Suprapubic skin (tissue), 4 donors: ENCODE data around the gene SLC17A5. TPM values are rescaled to one million over a fixed set of nuclear protein-coding genes. Genes with fewer than 3 reads are reported as not detected.

Experiments used
- DNase-seq, 2 donors: peaks; one replicate each; pipeline ENCODE4 v3.0.0-alpha.2; 2019; ENCODE audit warnings: low spot score in 2 of 2
- H3K27ac ChIP-seq: fragments of 200-600 bp; sonication (generic); one replicate; pipeline ENCODE4 v1.5.1; 2019
- H3K27me3 ChIP-seq: fragments of 200-600 bp; sonication (generic); one replicate; pipeline ENCODE4 v1.5.1; 2019
- H3K36me3 ChIP-seq: fragments of 200-600 bp; sonication (generic); one replicate; pipeline ENCODE4 v1.5.1; 2019
- H3K4me1 ChIP-seq: fragments of 200-600 bp; sonication (generic); one replicate; pipeline ENCODE4 v1.5.1; 2019
- H3K4me3 ChIP-seq: fragments of 200-600 bp; sonication (generic); one replicate; pipeline ENCODE4 v1.5.1; 2019; ENCODE audit warnings: mild to moderate bottlenecking
- H3K9me3 ChIP-seq: fragments of 200-600 bp; sonication (generic); one replicate; pipeline ENCODE4 v1.5.1; 2019
- CTCF ChIP-seq, 2 donors: fragments of 200-600 bp in 1 of 2; fragments of 450-650 bp in 1 of 2; sonication (generic) in 1 of 2; IDR thresholded peaks; one replicate each; pipeline ENCODE4 v1.5.1; 2016 to 2019; ENCODE audit warnings: antibody characterized with exemption in 2 of 2, mild to moderate bottlenecking in 1 of 2, moderate library complexity in 1 of 2
- EP300 ChIP-seq: sonication (generic); formaldehyde crosslinking; IDR thresholded peaks from one replicate; pipeline ENCODE4 v1.6.1; 2017; ENCODE audit warnings: antibody characterized with exemption
- POLR2A ChIP-seq, 2 donors: fragments of 450-650 bp; IDR thresholded peaks; one replicate each; pipeline ENCODE4 v1.6.1; 2017; ENCODE audit warnings: antibody characterized with exemption in 2 of 2, mild to moderate bottlenecking in 2 of 2, moderate library complexity in 2 of 2
- POLR2AphosphoS5 ChIP-seq, 3 donors: sonication (generic); formaldehyde crosslinking; IDR thresholded peaks; one replicate each; pipeline ENCODE4 v1.6.1; 2017; ENCODE audit warnings: antibody characterized with exemption in 3 of 3
- WGBS: methylation state at CpG from one replicate; pipeline ENCODE4 v1.1.5; 2018; 5-methylcytosine and 5-hydroxymethylcytosine counted together
- total RNA-seq, 4 donors: library from RNA; depleted of rRNA; stranded (reverse); fragments of >200 nt; gene quantifications; one replicate each; pipeline ENCODE4 v1.1.0, GENCODE V29; 2016

Gene SLC17A5
- total RNA-seq, 4 donors from 2014 or later = 8.0 to 14.0 (median 11.2) TPM

- Histone ChIP-seq H3K4me1 (peaks cover 5% of the 10 kb centered on the region), H3K4me3 (no peak overlapping the region), H3K27ac (no peak overlapping the region), H3K36me3 (peaks cover 30% of the 10 kb centered on the region), H3K9me3 (no peaks in the 10 kb centered on the region), H3K27me3 (no peaks in the 10 kb centered on the region)
- WGBS = 89% methylated on average over 3 of the region's 3 CpGs
- TF ChIP-seq POLR2AphosphoS5 (IDR thresholded peaks at IDR 0.05) (no peak), EP300 (no peak), CTCF (IDR thresholded peaks at IDR 0.05) (no peak), POLR2A (IDR thresholded peaks at IDR 0.05) (no peak)
- peak in 1 of 2 donors; percentile 12 for DNase-seq
Measured at GRCh38 chr6:73612611-73613010, 41.2 kb downstream of the SLC17A5 start.

- WGBS = 58% methylated on average over 6 of the region's 6 CpGs
- DNase-seq = no peak
- no peak overlapping the region for H3K27ac ChIP-seq
- H3K36me3 ChIP-seq = peaks cover 30% of the 10 kb centered on the region
- H3K4me1 ChIP-seq = peaks cover 5% of the 10 kb centered on the region
- H3K4me3 ChIP-seq = no peak overlapping the region
- H3K27me3 ChIP-seq = no peaks in the 10 kb centered on the region
- TF ChIP-seq EP300 = no peak
- TF ChIP-seq POLR2AphosphoS5 (IDR thresholded peaks at IDR 0.05) = no peak
- no peak for TF ChIP-seq POLR2A (IDR thresholded peaks at IDR 0.05)
- TF ChIP-seq CTCF (IDR thresholded peaks at IDR 0.05) = peak; percentile 60 to 64
- H3K9me3 ChIP-seq = no peaks in the 10 kb centered on the region
Measured at GRCh38 chr6:73610444-73611275, 43.1 kb downstream of the SLC17A5 start.

- no peak overlapping the region for H3K27ac ChIP-seq
- DNase-seq = no peak
- no peak overlapping the region for H3K4me3 ChIP-seq
- peaks cover 16% of the 10 kb centered on the region for H3K36me3 ChIP-seq
- H3K4me1 ChIP-seq = peaks cover 5% of the 10 kb centered on the region
- 95% methylated on average over 4 of the region's 4 CpGs for WGBS
- H3K27me3 ChIP-seq = no peaks in the 10 kb centered on the region
- no peaks in the 10 kb centered on the region for H3K9me3 ChIP-seq
- TF ChIP-seq POLR2A (IDR thresholded peaks at IDR 0.05) (no peak), EP300 (no peak), POLR2AphosphoS5 (IDR thresholded peaks at IDR 0.05) (no peak), CTCF (IDR thresholded peaks at IDR 0.05) (no peak)
Measured at GRCh38 chr6:73608761-73609160, 45.0 kb downstream of the SLC17A5 start.

- no peak overlapping the region for H3K4me3 ChIP-seq
- no peak for DNase-seq
- H3K27ac ChIP-seq = no peak overlapping the region
- H3K27me3 ChIP-seq = no peaks in the 10 kb centered on the region
- no peaks in the 10 kb centered on the region for H3K9me3 ChIP-seq
- 58% methylated on average over 2 of the region's 2 CpGs for WGBS
- no peak for TF ChIP-seq EP300
- TF ChIP-seq CTCF (IDR thresholded peaks at IDR 0.05) = no peak
- TF ChIP-seq POLR2A (IDR thresholded peaks at IDR 0.05) = no peak
- no peak for TF ChIP-seq POLR2AphosphoS5 (IDR thresholded peaks at IDR 0.05)
- H3K36me3 ChIP-seq = peaks cover 4% of the 10 kb centered on the region
- peaks cover 5% of the 10 kb centered on the region for H3K4me1 ChIP-seq
Measured at GRCh38 chr6:73606428-73606827, 47.4 kb downstream of the SLC17A5 start.

- Histone ChIP-seq H3K27me3 (no peaks in the 10 kb centered on the region), H3K27ac (no peak overlapping the region), H3K4me3 (no peak overlapping the region), H3K36me3 (peaks cover 4% of the 10 kb centered on the region), H3K4me1 (no peaks in the 10 kb centered on the region), H3K9me3 (no peaks in the 10 kb centered on the region)
- 86% methylated on average over 5 of the region's 5 CpGs for WGBS
- DNase-seq = no peak
- no peak for TF ChIP-seq POLR2A (IDR thresholded peaks at IDR 0.05)
- no peak for TF ChIP-seq CTCF (IDR thresholded peaks at IDR 0.05)
- TF ChIP-seq POLR2AphosphoS5 (IDR thresholded peaks at IDR 0.05) = no peak
- no peak for TF ChIP-seq EP300
Measured at GRCh38 chr6:73604461-73604860, 49.3 kb downstream of the SLC17A5 start.
